Testis (tissue), 5 donors: ENCODE results near the gene CA6. TPM values are rescaled to one million over a fixed set of nuclear protein-coding genes. Genes with fewer than 3 reads are reported as not detected.
"Not testable (repeated sequence)": the region's sequence is repeated elsewhere in the genome, so short reads cannot be mapped to it uniquely, and the experiment has no call there.

Experiments
- DNase-seq: peaks from one replicate; pipeline ENCODE4 v3.0.0-alpha.2; 2019
- H3K27ac ChIP-seq, 2 donors: fragments of 200-600 bp; sonication (generic); one replicate each; pipeline ENCODE4 v1.5.1; 2019
- H3K27me3 ChIP-seq: fragments of 200-600 bp; sonication (generic); one replicate; pipeline ENCODE4 v1.5.1; 2019
- H3K36me3 ChIP-seq: fragments of 200-600 bp; sonication (generic); one replicate; pipeline ENCODE4 v1.5.1; 2017; ENCODE audit warnings: low read depth; ENCODE audit errors: missing control alignments
- H3K4me1 ChIP-seq: fragments of 200-600 bp; sonication (generic); one replicate; pipeline ENCODE4 v1.5.1; 2019
- H3K4me3 ChIP-seq, 2 donors: fragments of 200-600 bp; sonication (generic); one replicate each; pipeline ENCODE4 v1.5.1; 2017 to 2019
- H3K9me3 ChIP-seq: fragments of 200-600 bp; sonication (generic); one replicate; pipeline ENCODE4 v1.5.1; 2017
- CTCF ChIP-seq, 3 experiments: fragments of 450-650 bp in 2 of 3; fragments of 200-600 bp in 1 of 3; sonication (generic) in 1 of 3; IDR thresholded peaks; one replicate each; pipeline ENCODE4 v1.5.1; 2016 to 2019; ENCODE audit warnings: antibody characterized with exemption in 3 of 3, mild to moderate bottlenecking in 2 of 3, moderate library complexity in 1 of 3
- POLR2A ChIP-seq: fragments of 450-650 bp; IDR thresholded peaks from one replicate; pipeline ENCODE4 v1.6.1; 2017; ENCODE audit warnings: antibody characterized with exemption, mild to moderate bottlenecking, moderate library complexity
- WGBS, 2 donors: methylation state at CpG; one replicate each; pipeline ENCODE4 v1.1.5; 2018; 5-methylcytosine and 5-hydroxymethylcytosine counted together
- intact Hi-C: fragments of 100-400 bp; cut with DNase I; formaldehyde crosslinking; loops from one replicate; pipeline ENCODE4 v1.15.1; 2023; ENCODE audit warnings: low total_unique reads
- long read RNA-seq, 2 donors: transcript quantifications; one replicate each; lab custom pipeline, GENCODE V29; 2026
- polyA plus RNA-seq: library from polyadenylated mRNA; stranded (reverse); fragments of 350-450 nt; fragmentation: Illumina TruSeq; extraction: RNeasy Lipid Tissue Mini Kit (QIAGEN cat#74804); gene quantifications from one replicate; pipeline ENCODE4 v1.2.3, GENCODE V29; 2014; ENCODE audit warnings: low read depth, low replicate concordance; ENCODE audit not compliant: insufficient read depth
- total RNA-seq, 2 donors: library from RNA; depleted of rRNA; stranded (reverse); fragments of >200 nt; gene quantifications; one replicate each; pipeline ENCODE4 v1.2.3, GENCODE V29; 2016

CA6 gene
- total RNA-seq (under 1 TPM in 1 of 2 donors, not detected in 1; 0.68 TPM), polyA plus RNA-seq (not detected)
- long read RNA-seq, donor 1 = 0 reads
- long read RNA-seq, donor 2 = 0 reads

GRCh38 chr1:8945568-8945967 is at the start of gene CA6:
Gene CA6 (plus strand): TSS chr1:8945868. CDS start chr1:8945887, 19 bp downstream.
- no peak for TF ChIP-seq CTCF (IDR thresholded peaks at IDR 0.05)
- TF ChIP-seq POLR2A = no peak
- Histone ChIP-seq H3K9me3 (no peaks in the 10 kb centered on the region), H3K4me1 (no peaks in the 10 kb centered on the region), H3K36me3 (no peaks in the 10 kb centered on the region), H3K4me3 (no peak within 1 kb of the TSS), H3K27ac (no peak within 1 kb of the TSS), H3K27me3 (no peaks in the 10 kb centered on the region)
- 90 to 94% methylated on average over 8 of the region's 8 CpGs for WGBS, 2 donors
- intact Hi-C loops = no loop called here
- no peak for DNase-seq

- H3K27ac ChIP-seq, H3K36me3 ChIP-seq, H3K9me3 ChIP-seq, DNase-seq, intact Hi-C loops, H3K4me3 ChIP-seq, H3K4me1 ChIP-seq, H3K27me3 ChIP-seq: not testable (repeated sequence)
- WGBS, 2 donors = 85 to 90% methylated on average over 3 of the region's 3 CpGs
Observed at GRCh38 chr1:8896775-8897174, 48.9 kb upstream of the CA6 start.

- H3K9me3 ChIP-seq, intact Hi-C loops: not testable (repeated sequence)
- 91 to 95% methylated on average over 4 of the region's 4 CpGs for WGBS, 2 donors
Observed at GRCh38 chr1:8897505-8897904, 48.2 kb upstream of the CA6 start.

GRCh38 chr1:8898418-8898817 is 47.2 kb upstream of the CA6 start:
- 91 to 96% methylated on average over 5 of the region's 5 CpGs for WGBS, 2 donors
- H3K36me3 ChIP-seq, H3K27me3 ChIP-seq, H3K4me1 ChIP-seq, H3K9me3 ChIP-seq, H3K27ac ChIP-seq, intact Hi-C loops, DNase-seq, H3K4me3 ChIP-seq: not testable (repeated sequence)

More at GRCh38 chr1:8897505-8897904, 48.2 kb upstream of the CA6 start:
- H3K4me3 ChIP-seq, DNase-seq, H3K4me1 ChIP-seq, H3K36me3 ChIP-seq, H3K27ac ChIP-seq, H3K27me3 ChIP-seq: not testable (repeated sequence)

GRCh38 chr1:8899046-8899445 is 46.6 kb upstream of the CA6 start:
- no peak overlapping the region for H3K4me3 ChIP-seq
- H3K4me1 ChIP-seq = peaks cover 3% of the 10 kb centered on the region
- H3K9me3 ChIP-seq = no peaks in the 10 kb centered on the region
- H3K27me3 ChIP-seq = no peaks in the 10 kb centered on the region
- no peak for TF ChIP-seq CTCF (IDR thresholded peaks at IDR 0.05)
- TF ChIP-seq POLR2A = no peak
- no peak for DNase-seq
- H3K36me3 ChIP-seq = no peaks in the 10 kb centered on the region
- 93 to 94% methylated on average over 7 of the region's 7 CpGs for WGBS, 2 donors
- intact Hi-C loops = no loop called here
- no peak overlapping the region for H3K27ac ChIP-seq

GRCh38 chr1:8900684-8901083 is 45.0 kb upstream of the CA6 start:
- H3K36me3 ChIP-seq, H3K27ac ChIP-seq, DNase-seq, H3K27me3 ChIP-seq, H3K4me1 ChIP-seq, intact Hi-C loops, H3K4me3 ChIP-seq, H3K9me3 ChIP-seq: not testable (repeated sequence)
- WGBS, 2 donors = 90 to 91% methylated on average over 4 of the region's 4 CpGs

GRCh38 chr1:8902765-8903164 is 42.9 kb upstream of the CA6 start:
- 91 to 92% methylated on average over 5 of the region's 5 CpGs for WGBS, 2 donors
- Histone ChIP-seq H3K4me3 (no peak overlapping the region), H3K27ac (no peak overlapping the region), H3K36me3 (no peaks in the 10 kb centered on the region), H3K27me3 (no peaks in the 10 kb centered on the region), H3K9me3 (no peaks in the 10 kb centered on the region), H3K4me1 (peaks cover 6% of the 10 kb centered on the region)
- TF ChIP-seq POLR2A (no peak), CTCF (IDR thresholded peaks at IDR 0.05) (no peak)
- intact Hi-C loops = no loop called here
- no peak for DNase-seq
